Measurements from ENCODE around the gene TEX48.

GRCh38 chr9:114687034-114687433, 5.0 kb upstream of the TEX48 start:
- TF ChIP-seq CTCF (IDR thresholded peaks at IDR 0.05; ENCODE audit: low read depth, low read length) (no peak), POLR2A (IDR thresholded peaks at IDR 0.05; ENCODE audit: extremely low read depth, insufficient read length) (no peak), MAX (IDR thresholded peaks at IDR 0.05; ENCODE audit: low read depth, low read length) (no peak), MYC (IDR thresholded peaks at IDR 0.05; ENCODE audit: low read depth, low read length) (no peak)

Measured in NB4 (cell line).